Astrocyte of the cerebellum (primary cell): ENCODE data around the gene CLSTN3.
"Not testable (repeated sequence)": the region's sequence is repeated elsewhere in the genome, so short reads cannot be mapped to it uniquely, and the experiment has no call there.

Experiments
- DNase-seq: peaks from one replicate; pipeline ENCODE4 v3.0.0-alpha.2; 2011; ENCODE audit warnings: low read depth
- H3K4me3 ChIP-seq: 2 replicates; pipeline ENCODE4 v1.5.1; 2011; ENCODE audit warnings: mild to moderate bottlenecking, low read depth, low read length, moderate library complexity
- CTCF ChIP-seq: IDR thresholded peaks from 2 replicates; pipeline ENCODE4 v1.5.1; 2012; ENCODE audit warnings: low read length, low read depth, moderate library complexity, mild to moderate bottlenecking; ENCODE audit errors: missing control alignments
- in situ Hi-C: cut with HindIII; loops from 2 replicates; pipeline ENCODE4 v1.10.0; 2017; ENCODE audit warnings: low sequenced_read_pairs

Gene CLSTN3

GRCh38 chr12:7103837-7104584, 26.2 kb upstream of the CLSTN3 start:
- no peak for DNase-seq
- in situ Hi-C loops = no loop called here
- H3K4me3 ChIP-seq = no peak overlapping the region
- no peak for TF ChIP-seq CTCF

GRCh38 chr12:7106082-7106481, 24.1 kb upstream of the CLSTN3 start:
- in situ Hi-C loops = loop anchor here (5.0 kb wide), 1 partner anchor 49 kb away; no protein-coding TSS in a partner anchor
- TF ChIP-seq CTCF = no peak
- DNase-seq = no peak
- H3K4me3 ChIP-seq = no peak overlapping the region

- DNase-seq, H3K4me3 ChIP-seq: not testable (repeated sequence)
- in situ Hi-C loops = loop anchor here (5.0 kb wide), 1 partner anchor 50 kb away; no protein-coding TSS in a partner anchor
Observed at GRCh38 chr12:7107181-7107580, 23.0 kb upstream of the CLSTN3 start.

- DNase-seq = no peak
- no peak for TF ChIP-seq CTCF
- in situ Hi-C loops = loop anchor here (5.0 kb wide), 1 partner anchor 50 kb away; no protein-coding TSS in a partner anchor
- peak overlapping the region; percentile 61 for H3K4me3 ChIP-seq
Observed at GRCh38 chr12:7107636-7108002, 22.6 kb upstream of the CLSTN3 start.

- DNase-seq = no peak
- in situ Hi-C loops = loop anchor here (5.0 kb wide), 1 partner anchor 51 kb away; no protein-coding TSS in a partner anchor
- TF ChIP-seq CTCF = no peak
- H3K4me3 ChIP-seq = peak overlapping the region; percentile 61
Observed at GRCh38 chr12:7108003-7108795, 22.0 kb upstream of the CLSTN3 start.

- TF ChIP-seq CTCF = peak; percentile 99
- DNase-seq = peak; percentile 57
- in situ Hi-C loops = loop anchor here (5.0 kb wide), 1 partner anchor 52 kb away; no protein-coding TSS in a partner anchor
- peak within 1 kb of the TSS; percentile 61 for H3K4me3 ChIP-seq
Observed at GRCh38 chr12:7108796-7109571, 21.2 kb upstream of the CLSTN3 start, which contains the start of gene C1RL. Gene C1RL (minus strand): TSS chr12:7109214. CDS start chr12:7109180, 34 bp downstream.
